ENCODE data around the gene KIAA1671. TPM values are rescaled to one million over a fixed set of nuclear protein-coding genes. Genes with fewer than 3 reads are reported as not detected.
"Not testable (repeated sequence)": the region's sequence is repeated elsewhere in the genome, so short reads cannot be mapped to it uniquely, and the experiment has no call there.

Gene KIAA1671
- total RNA-seq, 1 experiment from 2014 or later: 18.6 TPM

- Histone ChIP-seq H3K4me2 (ENCODE audit: low read length) (no peak overlapping the region), H3K27me3 (ENCODE audit: low read length) (no peaks in the 10 kb centered on the region), H3K9ac (ENCODE audit: low read length) (no peak overlapping the region), H3K27ac (ENCODE audit: low read length) (no peak overlapping the region), H3K4me1 (ENCODE audit: insufficient read depth, low read length) (no peaks in the 10 kb centered on the region), H3K79me2 (ENCODE audit: low read length) (no peaks in the 10 kb centered on the region), H4K20me1 (ENCODE audit: low read length) (no peaks in the 10 kb centered on the region), H3K9me3 (ENCODE audit: low read length) (no peaks in the 10 kb centered on the region), H3K36me3 (ENCODE audit: low read depth, low read length) (no peaks in the 10 kb centered on the region), H3F3A (ENCODE audit: low read length, unreplicated experiment) (no peaks in the 10 kb centered on the region), H2AFZ (ENCODE audit: low read length) (no peak overlapping the region), H3K4me3 (ENCODE audit: low read length) (no peak overlapping the region), H3K9me2 (replicated peaks; ENCODE audit: low read length) (no peaks in the 10 kb centered on the region)
- TF ChIP-seq EZH2phosphoT487 (IDR thresholded peaks at IDR 0.05; ENCODE audit: borderline replicate concordance, low read length) (no peak), EZH2 (IDR thresholded peaks at IDR 0.05; ENCODE audit: low read length, unreplicated experiment) (no peak), CTCF (conservative IDR thresholded peaks at IDR 0.05; ENCODE audit: low read depth, low read length) (no peak)
- intact Hi-C loops (cut with micrococcal nuclease): loop anchor here (10.0 kb wide), 1 partner anchor 542 kb away; no protein-coding TSS in a partner anchor
- no peak for ATAC-seq
- POLR2A ChIA-PET (ENCODE audit: unreplicated experiment): no interaction called here
- CTCF ChIA-PET: no interaction called here
- no TSS peak for BruUV-seq (replicated peaks)
- DNase-seq: no peak
These were observed 279.8 kb downstream of the KIAA1671 start for GRCh38 chr22:25232301-25232700.

GRCh38 chr22:25233706-25234105 is 281.2 kb downstream of the KIAA1671 start:
- H3K4me2 ChIP-seq (ENCODE audit: low read length): not testable (repeated sequence)
- intact Hi-C loops (cut with micrococcal nuclease): loop anchor here (2.0 to 10.0 kb wide), 2 partner anchors 469 to 541 kb away; no protein-coding TSS in a partner anchor

GRCh38 chr22:25235547-25236290 is 283.2 kb downstream of the KIAA1671 start:
- Histone ChIP-seq H3K9me2 (replicated peaks; ENCODE audit: low read length) (no peaks in the 10 kb centered on the region), H3F3A (ENCODE audit: low read length, unreplicated experiment) (no peaks in the 10 kb centered on the region), H3K27ac (ENCODE audit: low read length) (no peak overlapping the region), H4K20me1 (ENCODE audit: low read length) (no peaks in the 10 kb centered on the region), H3K9ac (ENCODE audit: low read length) (no peak overlapping the region), H3K4me2 (ENCODE audit: low read length) (peak overlapping the region; percentile 71), H2AFZ (ENCODE audit: low read length) (peak overlapping the region; percentile 86), H3K79me2 (ENCODE audit: low read length) (no peaks in the 10 kb centered on the region), H3K36me3 (ENCODE audit: low read depth, low read length) (no peaks in the 10 kb centered on the region), H3K4me3 (ENCODE audit: low read length) (peak overlapping the region; percentile 53), H3K9me3 (ENCODE audit: low read length) (no peaks in the 10 kb centered on the region), H3K4me1 (ENCODE audit: insufficient read depth, low read length) (no peaks in the 10 kb centered on the region), H3K27me3 (ENCODE audit: low read length) (no peaks in the 10 kb centered on the region)
- TF ChIP-seq EZH2 (IDR thresholded peaks at IDR 0.05; ENCODE audit: low read length, unreplicated experiment) (no peak), CTCF (conservative IDR thresholded peaks at IDR 0.05; ENCODE audit: low read depth, low read length) (peak; percentile 79), EZH2phosphoT487 (IDR thresholded peaks at IDR 0.05; ENCODE audit: borderline replicate concordance, low read length) (no peak)
- POLR2A ChIA-PET (ENCODE audit: unreplicated experiment): no interaction called here
- ATAC-seq: peak; percentile 100
- intact Hi-C loops (cut with micrococcal nuclease): loop anchor here (2.0 to 10.0 kb wide), 3 partner anchors 212 to 539 kb away; no protein-coding TSS in a partner anchor
- CTCF ChIA-PET: no interaction called here
- DNase-seq: peak; percentile 80
- no TSS peak for BruUV-seq (replicated peaks)

More at GRCh38 chr22:25233706-25234105, 281.2 kb downstream of the KIAA1671 start:
- H4K20me1 ChIP-seq (ENCODE audit: low read length); H3K4me1 ChIP-seq (ENCODE audit: insufficient read depth, low read length); H3K36me3 ChIP-seq (ENCODE audit: low read depth, low read length); H2AFZ ChIP-seq (ENCODE audit: low read length); H3K9me2 ChIP-seq (replicated peaks; ENCODE audit: low read length); H3F3A ChIP-seq (ENCODE audit: low read length, unreplicated experiment); BruUV-seq (replicated peaks); H3K9me3 ChIP-seq (ENCODE audit: low read length); H3K79me2 ChIP-seq (ENCODE audit: low read length); POLR2A ChIA-PET (ENCODE audit: unreplicated experiment); ATAC-seq; DNase-seq; H3K27ac ChIP-seq (ENCODE audit: low read length); H3K4me3 ChIP-seq (ENCODE audit: low read length); H3K9ac ChIP-seq (ENCODE audit: low read length); H3K27me3 ChIP-seq (ENCODE audit: low read length); CTCF ChIA-PET: not testable (repeated sequence)
